HL-60 (cell line): ENCODE measurements around the gene KIF22.
"Not testable (repeated sequence)": the region's sequence is repeated elsewhere in the genome, so short reads cannot be mapped to it uniquely, and the experiment has no call there.

Source experiments
- DNase-seq, 2 experiments: peaks; one replicate each; pipeline ENCODE4 v3.0.0-alpha.2; 2010 to 2020; ENCODE audit warnings: low read depth in 1 of 2, low spot score in 1 of 2
- H3K27ac ChIP-seq: fragments of 250-450 bp; sonication (Bioruptor Pico); replicated peaks from 2 replicates; pipeline ENCODE4 v1.5.1; 2020; ENCODE audit warnings: mild to moderate bottlenecking, moderate library complexity
- H3K27me3 ChIP-seq: fragments of 250-450 bp; sonication (Bioruptor Pico); 2 replicates; pipeline ENCODE4 v1.5.1; 2021; ENCODE audit warnings: mild to moderate bottlenecking, moderate library complexity; ENCODE audit not compliant: insufficient read depth, poor library complexity, severe bottlenecking
- H3K4me3 ChIP-seq: replicated peaks from 2 replicates; pipeline ENCODE4 v1.5.1; 2011; ENCODE audit warnings: mild to moderate bottlenecking, control low read depth, low read length; ENCODE audit not compliant: insufficient read depth
- GABPA ChIP-seq: IDR thresholded peaks from 2 replicates; pipeline ENCODE4 v1.6.1; 2012; ENCODE audit warnings: low read depth
- POLR2AphosphoS5 ChIP-seq: IDR thresholded peaks from 2 replicates; pipeline ENCODE4 v1.6.1; 2012; ENCODE audit warnings: low read depth
- SPI1 ChIP-seq: IDR thresholded peaks from 2 replicates; pipeline ENCODE4 v1.6.1; 2012; ENCODE audit warnings: low read depth, mild to moderate bottlenecking, borderline replicate concordance
- TF ChIP-seq, protein P1 (sequence below): IDR thresholded peaks from one replicate; pipeline ENCODE4 v1.5.1; 2011; ENCODE audit warnings: low read length, control low read depth, inconsistent platforms; ENCODE audit not compliant: insufficient read depth
- TF ChIP-seq, protein P2 (sequence below): IDR thresholded peaks from 2 replicates; pipeline ENCODE4 v1.6.1; 2012; ENCODE audit warnings: low read depth; ENCODE audit not compliant: insufficient replicate concordance

KIF22 gene

DNA sequence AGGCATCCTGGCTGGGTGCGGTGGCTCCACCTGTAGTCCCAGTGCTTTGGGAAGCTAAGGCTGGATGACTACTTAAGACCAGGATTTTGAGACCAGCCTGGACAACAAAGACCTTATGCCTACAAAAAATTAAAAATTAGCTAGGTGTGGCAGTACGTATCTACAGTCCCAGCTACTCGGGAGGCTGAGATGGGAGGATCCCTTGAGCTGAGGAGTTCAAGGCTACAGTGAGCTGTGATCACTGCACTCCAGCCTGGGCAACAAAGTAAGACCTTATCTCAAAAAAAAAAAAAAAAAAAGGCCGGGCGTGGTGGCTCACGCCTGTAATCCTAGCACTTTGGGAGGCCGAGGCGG is 35.8 kb downstream of the KIF22 start:
- no peak for TF ChIP-seq SPI1
- TF ChIP-seq GABPA = no peak
- TF ChIP-seq, protein P1, sequence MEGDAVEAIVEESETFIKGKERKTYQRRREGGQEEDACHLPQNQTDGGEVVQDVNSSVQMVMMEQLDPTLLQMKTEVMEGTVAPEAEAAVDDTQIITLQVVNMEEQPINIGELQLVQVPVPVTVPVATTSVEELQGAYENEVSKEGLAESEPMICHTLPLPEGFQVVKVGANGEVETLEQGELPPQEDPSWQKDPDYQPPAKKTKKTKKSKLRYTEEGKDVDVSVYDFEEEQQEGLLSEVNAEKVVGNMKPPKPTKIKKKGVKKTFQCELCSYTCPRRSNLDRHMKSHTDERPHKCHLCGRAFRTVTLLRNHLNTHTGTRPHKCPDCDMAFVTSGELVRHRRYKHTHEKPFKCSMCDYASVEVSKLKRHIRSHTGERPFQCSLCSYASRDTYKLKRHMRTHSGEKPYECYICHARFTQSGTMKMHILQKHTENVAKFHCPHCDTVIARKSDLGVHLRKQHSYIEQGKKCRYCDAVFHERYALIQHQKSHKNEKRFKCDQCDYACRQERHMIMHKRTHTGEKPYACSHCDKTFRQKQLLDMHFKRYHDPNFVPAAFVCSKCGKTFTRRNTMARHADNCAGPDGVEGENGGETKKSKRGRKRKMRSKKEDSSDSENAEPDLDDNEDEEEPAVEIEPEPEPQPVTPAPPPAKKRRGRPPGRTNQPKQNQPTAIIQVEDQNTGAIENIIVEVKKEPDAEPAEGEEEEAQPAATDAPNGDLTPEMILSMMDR = no peak
- TF ChIP-seq, protein P2, sequence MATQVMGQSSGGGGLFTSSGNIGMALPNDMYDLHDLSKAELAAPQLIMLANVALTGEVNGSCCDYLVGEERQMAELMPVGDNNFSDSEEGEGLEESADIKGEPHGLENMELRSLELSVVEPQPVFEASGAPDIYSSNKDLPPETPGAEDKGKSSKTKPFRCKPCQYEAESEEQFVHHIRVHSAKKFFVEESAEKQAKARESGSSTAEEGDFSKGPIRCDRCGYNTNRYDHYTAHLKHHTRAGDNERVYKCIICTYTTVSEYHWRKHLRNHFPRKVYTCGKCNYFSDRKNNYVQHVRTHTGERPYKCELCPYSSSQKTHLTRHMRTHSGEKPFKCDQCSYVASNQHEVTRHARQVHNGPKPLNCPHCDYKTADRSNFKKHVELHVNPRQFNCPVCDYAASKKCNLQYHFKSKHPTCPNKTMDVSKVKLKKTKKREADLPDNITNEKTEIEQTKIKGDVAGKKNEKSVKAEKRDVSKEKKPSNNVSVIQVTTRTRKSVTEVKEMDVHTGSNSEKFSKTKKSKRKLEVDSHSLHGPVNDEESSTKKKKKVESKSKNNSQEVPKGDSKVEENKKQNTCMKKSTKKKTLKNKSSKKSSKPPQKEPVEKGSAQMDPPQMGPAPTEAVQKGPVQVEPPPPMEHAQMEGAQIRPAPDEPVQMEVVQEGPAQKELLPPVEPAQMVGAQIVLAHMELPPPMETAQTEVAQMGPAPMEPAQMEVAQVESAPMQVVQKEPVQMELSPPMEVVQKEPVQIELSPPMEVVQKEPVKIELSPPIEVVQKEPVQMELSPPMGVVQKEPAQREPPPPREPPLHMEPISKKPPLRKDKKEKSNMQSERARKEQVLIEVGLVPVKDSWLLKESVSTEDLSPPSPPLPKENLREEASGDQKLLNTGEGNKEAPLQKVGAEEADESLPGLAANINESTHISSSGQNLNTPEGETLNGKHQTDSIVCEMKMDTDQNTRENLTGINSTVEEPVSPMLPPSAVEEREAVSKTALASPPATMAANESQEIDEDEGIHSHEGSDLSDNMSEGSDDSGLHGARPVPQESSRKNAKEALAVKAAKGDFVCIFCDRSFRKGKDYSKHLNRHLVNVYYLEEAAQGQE = no peak
- no peak for TF ChIP-seq POLR2AphosphoS5
- DNase-seq = no peak
- H3K27me3 ChIP-seq = no peaks in the 10 kb centered on the region
- no peak overlapping the region for H3K27ac ChIP-seq
- H3K4me3 ChIP-seq = no peak overlapping the region

DNA sequence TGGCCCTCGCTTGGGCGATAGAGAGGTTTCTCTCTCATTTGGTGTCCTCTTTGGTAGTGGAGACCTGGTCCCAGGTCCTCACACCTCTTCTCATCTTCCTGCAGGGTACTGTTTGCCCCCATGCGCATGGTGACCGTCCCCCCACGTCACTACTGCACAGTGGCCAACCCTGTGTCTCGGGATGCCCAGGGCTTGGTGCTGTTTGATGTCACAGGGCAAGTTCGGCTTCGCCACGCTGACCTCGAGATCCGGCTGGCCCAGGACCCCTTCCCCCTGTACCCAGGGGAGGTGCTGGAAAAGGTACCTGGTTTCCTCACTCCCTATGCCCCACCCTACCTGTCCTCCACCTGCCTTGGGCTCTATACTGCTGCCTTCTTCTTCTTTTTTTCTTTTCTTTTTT is 40.2 kb downstream of the KIF22 start:
- Histone ChIP-seq H3K4me3 (no peak overlapping the region), H3K27me3 (no peaks in the 10 kb centered on the region), H3K27ac (no peak overlapping the region)
- TF ChIP-seq, protein P1 = no peak
- TF ChIP-seq GABPA (no peak), SPI1 (no peak), POLR2AphosphoS5 (no peak)
- TF ChIP-seq, protein P2 = no peak
- DNase-seq = no peak

DNA sequence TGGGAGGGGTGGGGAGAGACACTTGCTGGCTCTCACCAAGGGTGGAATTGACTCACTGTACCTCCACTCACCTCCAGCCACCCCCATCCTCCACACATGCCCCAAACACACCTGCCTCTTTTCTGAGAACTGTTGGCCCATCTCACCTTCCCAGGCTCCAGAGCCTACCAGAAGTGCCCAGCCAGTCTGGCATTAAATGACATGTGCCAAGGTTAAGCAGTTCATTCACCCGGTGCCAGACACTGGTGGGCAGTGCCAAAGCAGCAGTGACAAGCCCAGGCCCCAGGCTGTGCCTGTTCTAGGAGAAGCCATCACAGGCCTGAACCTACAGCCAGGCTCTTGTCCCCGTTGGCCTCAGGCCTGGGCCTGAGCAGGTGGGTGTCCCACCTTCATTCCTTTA is 40.9 kb downstream of the KIF22 start:
- TF ChIP-seq SPI1 (no peak), GABPA (no peak), POLR2AphosphoS5 (no peak)
- TF ChIP-seq, protein P2 = no peak
- TF ChIP-seq, protein P1 = no peak
- no peak overlapping the region for H3K27ac ChIP-seq
- no peak overlapping the region for H3K4me3 ChIP-seq
- H3K27me3 ChIP-seq = no peaks in the 10 kb centered on the region
- DNase-seq = no peak

DNA sequence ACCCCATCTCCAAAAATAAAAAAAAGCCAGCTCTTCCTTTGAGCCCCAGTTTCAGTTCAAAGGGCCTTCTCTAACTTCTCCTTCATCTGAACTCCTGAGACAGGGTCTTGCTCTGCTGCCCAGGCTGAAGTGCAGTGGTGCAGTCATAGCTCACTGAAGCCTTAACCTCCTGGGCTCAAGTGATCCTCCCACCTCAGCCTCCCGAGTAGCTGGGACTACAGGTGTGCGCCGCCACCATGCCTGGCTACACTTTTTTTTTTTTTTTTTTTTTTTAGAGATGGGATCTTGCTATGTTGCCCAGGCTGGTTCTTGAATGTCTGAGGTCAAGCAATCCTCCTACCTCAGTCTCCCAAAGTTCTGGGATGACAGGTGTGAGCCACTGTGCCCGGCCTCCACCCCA is 42.7 kb downstream of the KIF22 start:
- DNase-seq, H3K27me3 ChIP-seq, H3K4me3 ChIP-seq, H3K27ac ChIP-seq: not testable (repeated sequence)
